HEK293T (cell line): ENCODE data around the gene TSPAN5.

ENCODE experiments used
- ARNT ChIP-seq: fragments of 450-650 bp; IDR thresholded peaks from 2 replicates; pipeline ENCODE4 v1.6.1; 2017; ENCODE audit warnings: mild to moderate bottlenecking
- BHLHE40 ChIP-seq: fragments of 450-650 bp; IDR thresholded peaks from 2 replicates; pipeline ENCODE4 v1.6.1; 2016; ENCODE audit warnings: mild to moderate bottlenecking, moderate library complexity, borderline replicate concordance
- CTBP1 ChIP-seq: fragments of 450-650 bp; IDR thresholded peaks from 2 replicates; pipeline ENCODE4 v1.6.1; 2016; ENCODE audit warnings: borderline replicate concordance
- FOXK2 ChIP-seq: fragments of 450-650 bp; IDR thresholded peaks from 2 replicates; pipeline ENCODE4 v1.6.1; 2016; ENCODE audit warnings: mild to moderate bottlenecking
- HDGF ChIP-seq: fragments of 450-650 bp; IDR thresholded peaks from 2 replicates; pipeline ENCODE4 v1.6.1; 2017; ENCODE audit warnings: antibody characterized with exemption, borderline replicate concordance
- L3MBTL2 ChIP-seq: fragments of 450-650 bp; conservative IDR thresholded peaks from 2 replicates; pipeline ENCODE4 v1.6.1; 2016; ENCODE audit warnings: mild to moderate bottlenecking
- LEF1 ChIP-seq: fragments of 450-650 bp; IDR thresholded peaks from 2 replicates; pipeline ENCODE4 v1.6.1; 2017; ENCODE audit warnings: mild to moderate bottlenecking, borderline replicate concordance
- NFRKB ChIP-seq: fragments of 450-650 bp; IDR thresholded peaks from 2 replicates; pipeline ENCODE4 v1.6.1; 2016; ENCODE audit warnings: mild to moderate bottlenecking, moderate library complexity
- SP1 ChIP-seq: fragments of 450-650 bp; IDR thresholded peaks from 2 replicates; pipeline ENCODE4 v1.6.1; 2017
- SUZ12 ChIP-seq: fragments of 450-650 bp; IDR thresholded peaks from 2 replicates; pipeline ENCODE4 v1.6.1; 2016; ENCODE audit warnings: mild to moderate bottlenecking

DNA sequence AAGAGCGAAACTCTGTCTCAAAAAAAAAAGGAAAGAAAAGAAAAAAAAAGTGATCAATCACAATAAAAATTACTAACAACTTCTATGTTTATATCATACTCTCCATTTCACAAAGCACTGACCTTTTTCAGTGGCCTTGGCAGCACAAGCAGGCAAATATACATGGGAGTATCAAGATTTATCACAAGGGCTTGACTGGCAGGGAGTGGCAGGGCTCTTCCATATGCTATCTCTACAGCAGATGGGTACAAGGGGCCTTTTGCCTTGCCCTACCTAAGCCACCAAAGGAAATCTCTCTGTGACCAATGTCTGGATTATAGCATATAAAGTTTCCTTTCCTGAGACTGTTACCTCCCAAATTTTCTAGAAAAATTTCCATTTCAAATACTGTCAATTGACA, 24.4 kb downstream of the TSPAN5 start:
- TF ChIP-seq SP1 = no peak
- no peak for TF ChIP-seq SUZ12
- no peak for TF ChIP-seq LEF1
- TF ChIP-seq ARNT = no peak
- no peak for TF ChIP-seq CTBP1
- TF ChIP-seq FOXK2 = no peak
- TF ChIP-seq L3MBTL2 = no peak
- no peak for TF ChIP-seq HDGF
- no peak for TF ChIP-seq BHLHE40
- no peak for TF ChIP-seq NFRKB
